AG09319 (cell line): ENCODE measurements around the gene SAG.

Experiments
- DNase-seq: peaks from one replicate; pipeline ENCODE4 v3.0.0-alpha.2; 2010; ENCODE audit warnings: low read depth; ENCODE audit errors: extremely low read depth
- TF ChIP-seq, protein P1 (sequence below): IDR thresholded peaks from 2 replicates; pipeline ENCODE4 v1.5.1; 2011; ENCODE audit warnings: low read depth, mild to moderate bottlenecking, inconsistent platforms, low read length, moderate library complexity

Gene SAG

GRCh38 chr2:233379034-233379433 is 71.4 kb downstream of the SAG start:
- no peak for DNase-seq
- TF ChIP-seq, protein P1, sequence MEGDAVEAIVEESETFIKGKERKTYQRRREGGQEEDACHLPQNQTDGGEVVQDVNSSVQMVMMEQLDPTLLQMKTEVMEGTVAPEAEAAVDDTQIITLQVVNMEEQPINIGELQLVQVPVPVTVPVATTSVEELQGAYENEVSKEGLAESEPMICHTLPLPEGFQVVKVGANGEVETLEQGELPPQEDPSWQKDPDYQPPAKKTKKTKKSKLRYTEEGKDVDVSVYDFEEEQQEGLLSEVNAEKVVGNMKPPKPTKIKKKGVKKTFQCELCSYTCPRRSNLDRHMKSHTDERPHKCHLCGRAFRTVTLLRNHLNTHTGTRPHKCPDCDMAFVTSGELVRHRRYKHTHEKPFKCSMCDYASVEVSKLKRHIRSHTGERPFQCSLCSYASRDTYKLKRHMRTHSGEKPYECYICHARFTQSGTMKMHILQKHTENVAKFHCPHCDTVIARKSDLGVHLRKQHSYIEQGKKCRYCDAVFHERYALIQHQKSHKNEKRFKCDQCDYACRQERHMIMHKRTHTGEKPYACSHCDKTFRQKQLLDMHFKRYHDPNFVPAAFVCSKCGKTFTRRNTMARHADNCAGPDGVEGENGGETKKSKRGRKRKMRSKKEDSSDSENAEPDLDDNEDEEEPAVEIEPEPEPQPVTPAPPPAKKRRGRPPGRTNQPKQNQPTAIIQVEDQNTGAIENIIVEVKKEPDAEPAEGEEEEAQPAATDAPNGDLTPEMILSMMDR, result no peak

DNA sequence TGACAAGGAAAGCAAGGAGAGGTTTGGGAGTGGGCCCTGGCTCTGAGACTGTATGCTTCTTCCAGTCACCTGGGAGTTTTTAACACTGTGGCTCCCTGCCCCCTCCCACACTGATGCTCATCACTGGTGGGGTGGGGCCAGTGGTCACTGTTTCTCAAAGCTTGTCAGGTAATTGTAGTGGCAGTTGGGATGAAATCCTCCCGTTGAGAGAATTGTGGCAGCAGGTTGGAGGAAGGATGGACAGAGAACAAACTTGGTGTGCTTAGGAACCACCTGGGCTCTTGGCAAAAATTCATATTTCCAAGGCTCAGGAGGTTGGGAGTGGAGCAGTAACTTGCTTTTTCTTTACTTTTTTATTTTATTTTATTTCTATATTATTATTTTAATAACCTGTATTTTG is 71.8 kb downstream of the SAG start:
- TF ChIP-seq, protein P1, result no peak
- DNase-seq, result no peak

DNA sequence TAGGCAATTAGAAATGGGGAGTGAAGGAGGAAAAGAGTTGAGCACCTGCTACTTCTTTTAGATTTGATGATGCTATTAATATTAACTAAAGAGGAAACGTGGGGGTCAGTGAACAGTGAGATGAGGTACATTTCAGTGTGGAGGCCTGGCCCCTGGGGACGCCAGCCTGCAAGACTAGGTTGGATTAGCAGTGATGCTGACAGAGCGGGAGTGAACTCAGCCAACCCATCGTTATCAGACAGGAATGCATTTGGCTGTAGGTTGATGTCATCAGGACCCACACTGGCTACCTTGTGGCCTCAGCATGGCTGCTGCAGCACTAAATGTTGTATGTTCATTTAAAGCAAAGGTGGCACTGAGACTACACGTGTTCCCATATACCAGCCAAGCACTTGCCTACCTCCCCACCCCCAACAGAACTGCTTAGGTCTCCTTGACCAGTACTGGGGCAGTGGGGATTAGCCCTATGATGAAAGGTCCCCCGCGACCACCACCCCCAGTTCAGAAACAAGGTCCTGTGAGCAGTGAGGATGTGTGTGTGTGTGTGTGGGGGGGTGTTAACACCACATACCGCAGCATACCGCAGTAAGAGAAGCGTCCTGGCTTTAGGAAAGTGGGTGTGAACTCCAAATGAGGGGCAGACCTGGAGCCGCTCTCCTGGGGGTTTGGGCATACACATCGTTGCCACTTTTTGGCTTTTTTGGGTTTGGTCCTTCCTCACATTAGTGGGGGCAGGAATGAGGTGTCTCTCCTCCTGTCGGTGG is 72.7 kb downstream of the SAG start:
- DNase-seq, result no peak
- TF ChIP-seq, protein P1, result no peak

- no peak for DNase-seq
- TF ChIP-seq, protein P1, result no peak
Measured at GRCh38 chr2:233380995-233381637, 73.5 kb downstream of the SAG start.

- no peak for DNase-seq
- TF ChIP-seq, protein P1, result no peak
Measured at GRCh38 chr2:233381638-233381995, 74.0 kb downstream of the SAG start.

GRCh38 chr2:233384015-233384414 is 76.4 kb downstream of the SAG start:
- DNase-seq, result no peak
- TF ChIP-seq, protein P1, result no peak

- TF ChIP-seq, protein P1, result no peak
- no peak for DNase-seq
Measured at GRCh38 chr2:233384811-233385488, 77.3 kb downstream of the SAG start.
